ENCODE measurements around the gene TYRP1. TPM values are rescaled to one million over a fixed set of nuclear protein-coding genes. Genes with fewer than 3 reads are reported as not detected.

Gene TYRP1
- total RNA-seq (ENCODE audit: low replicate concordance) = 86.2 TPM in 1 of 2 replicates, not detected in the other
- long read RNA-seq = 0 reads

GRCh38 chr9:12693141-12693540 lies at the start of gene TYRP1:
TYRP1 (plus strand) TSS chr9:12693385; CDS start chr9:12693997, 612 bp downstream.
- H3K9me3 Mint-ChIP-seq = no peaks in the 10 kb centered on the region
- no peaks in the 10 kb centered on the region for H3K36me3 Mint-ChIP-seq
- no peak for DNase-seq (ENCODE audit: extremely low spot score, unreplicated experiment)
- no peak within 1 kb of the TSS for H3K4me3 Mint-ChIP-seq
- H3K4me1 Mint-ChIP-seq (ENCODE audit: unreplicated experiment) = peaks cover 6% of the 10 kb centered on the region
- no peak for TF ChIP-seq CTCF (conservative IDR thresholded peaks at IDR 0.05)
- no peaks in the 10 kb centered on the region for H3K27me3 Mint-ChIP-seq
- H3K27ac Mint-ChIP-seq = no peak within 1 kb of the TSS

GRCh38 chr9:12643686-12644085 lies 49.5 kb upstream of the TYRP1 start:
- Mint-ChIP-seq H3K4me1 (ENCODE audit: unreplicated experiment) (no peaks in the 10 kb centered on the region), H3K27me3 (no peaks in the 10 kb centered on the region), H3K27ac (no peak overlapping the region), H3K9me3 (no peaks in the 10 kb centered on the region), H3K4me3 (no peak overlapping the region), H3K36me3 (no peaks in the 10 kb centered on the region)
- TF ChIP-seq CTCF (conservative IDR thresholded peaks at IDR 0.05) = no peak
- DNase-seq (ENCODE audit: extremely low spot score, unreplicated experiment) = no peak

GRCh38 chr9:12648925-12649324 lies 44.3 kb upstream of the TYRP1 start:
- no peak for DNase-seq (ENCODE audit: extremely low spot score, unreplicated experiment)
- no peaks in the 10 kb centered on the region for H3K9me3 Mint-ChIP-seq
- no peak for TF ChIP-seq CTCF (conservative IDR thresholded peaks at IDR 0.05)
- H3K36me3 Mint-ChIP-seq = no peaks in the 10 kb centered on the region
- no peaks in the 10 kb centered on the region for H3K4me1 Mint-ChIP-seq (ENCODE audit: unreplicated experiment)
- no peak overlapping the region for H3K4me3 Mint-ChIP-seq
- no peaks in the 10 kb centered on the region for H3K27me3 Mint-ChIP-seq
- no peak overlapping the region for H3K27ac Mint-ChIP-seq

DNA sequence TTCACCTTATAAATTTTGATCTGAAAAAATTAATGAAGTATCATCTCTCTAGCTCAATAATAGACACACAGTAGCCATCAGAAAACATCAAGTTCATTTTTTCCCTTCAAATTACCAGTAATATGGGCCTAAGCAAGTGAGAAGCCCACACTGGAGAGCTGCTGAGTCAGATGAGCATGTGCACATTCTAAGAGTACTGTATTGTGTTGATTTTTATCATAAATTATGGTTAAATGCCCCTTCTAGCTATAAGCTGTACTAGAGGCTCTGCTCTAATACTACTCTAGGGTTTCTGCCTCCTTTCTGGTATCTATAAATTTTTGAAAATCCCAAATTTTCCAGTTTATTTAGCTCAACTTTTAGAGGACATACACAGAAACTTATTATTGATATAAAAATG lies 42.1 kb upstream of the TYRP1 start:
- H3K4me1 Mint-ChIP-seq (ENCODE audit: unreplicated experiment) = no peaks in the 10 kb centered on the region
- no peaks in the 10 kb centered on the region for H3K36me3 Mint-ChIP-seq
- no peaks in the 10 kb centered on the region for H3K27me3 Mint-ChIP-seq
- DNase-seq (ENCODE audit: extremely low spot score, unreplicated experiment) = no peak
- TF ChIP-seq CTCF (conservative IDR thresholded peaks at IDR 0.05) = no peak
- no peak overlapping the region for H3K4me3 Mint-ChIP-seq
- H3K27ac Mint-ChIP-seq = no peak overlapping the region
- H3K9me3 Mint-ChIP-seq = no peaks in the 10 kb centered on the region

DNA sequence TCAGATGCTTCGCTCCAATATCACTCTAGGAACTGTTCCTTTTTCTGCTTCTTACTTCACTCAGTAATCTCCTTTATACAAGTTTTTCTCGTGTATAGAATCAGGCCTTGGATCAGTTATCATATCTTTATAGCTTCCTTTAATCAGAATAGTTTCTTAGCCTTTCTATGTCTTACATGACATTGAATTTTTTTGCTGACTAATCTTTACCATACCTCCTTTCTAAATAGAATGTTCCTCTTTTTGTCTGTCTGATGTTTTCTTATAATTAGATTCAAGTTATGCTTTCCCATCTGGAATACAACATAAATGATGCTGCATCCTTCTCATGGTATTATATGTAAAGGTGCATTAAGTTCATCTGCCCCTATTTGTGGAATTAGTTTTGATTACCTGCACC lies 40.2 kb upstream of the TYRP1 start:
- H3K9me3 Mint-ChIP-seq = no peaks in the 10 kb centered on the region
- TF ChIP-seq CTCF (conservative IDR thresholded peaks at IDR 0.05) = no peak
- H3K36me3 Mint-ChIP-seq = no peaks in the 10 kb centered on the region
- DNase-seq (ENCODE audit: extremely low spot score, unreplicated experiment) = no peak
- no peaks in the 10 kb centered on the region for H3K27me3 Mint-ChIP-seq
- H3K4me3 Mint-ChIP-seq = no peak overlapping the region
- H3K27ac Mint-ChIP-seq = no peak overlapping the region
- H3K4me1 Mint-ChIP-seq (ENCODE audit: unreplicated experiment) = no peaks in the 10 kb centered on the region

DNA sequence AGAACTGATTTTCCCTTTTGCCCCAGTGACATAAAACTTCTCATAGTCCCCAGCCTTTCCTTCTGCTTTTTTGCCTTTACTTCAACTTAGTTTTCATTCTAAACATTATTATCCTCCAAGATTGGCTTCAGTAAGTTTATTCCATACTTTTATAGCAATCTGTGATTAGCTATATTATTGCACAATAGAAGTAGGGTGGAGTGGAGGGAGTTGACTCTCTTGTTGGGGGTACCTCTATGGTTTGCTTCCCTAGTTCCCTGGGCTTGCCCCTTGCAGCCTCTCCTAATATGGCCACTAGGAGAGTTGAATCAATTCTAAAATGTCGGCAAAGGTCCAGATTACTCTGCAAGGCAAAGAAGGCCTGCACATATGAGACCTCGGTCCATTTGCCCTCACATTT lies 36.4 kb upstream of the TYRP1 start:
- TF ChIP-seq CTCF (conservative IDR thresholded peaks at IDR 0.05) = no peak
- no peaks in the 10 kb centered on the region for H3K27me3 Mint-ChIP-seq
- no peaks in the 10 kb centered on the region for H3K4me1 Mint-ChIP-seq (ENCODE audit: unreplicated experiment)
- no peaks in the 10 kb centered on the region for H3K9me3 Mint-ChIP-seq
- H3K27ac Mint-ChIP-seq = no peak overlapping the region
- H3K4me3 Mint-ChIP-seq = no peak overlapping the region
- H3K36me3 Mint-ChIP-seq = no peaks in the 10 kb centered on the region
- DNase-seq (ENCODE audit: extremely low spot score, unreplicated experiment) = no peak

Measured in type B pancreatic cell (in vitro differentiated cells).